ENCODE data around the gene RINL. TPM values are rescaled to one million over a fixed set of nuclear protein-coding genes. Genes with fewer than 3 reads are reported as not detected.
"Not testable (repeated sequence)": the region's sequence is repeated elsewhere in the genome, so short reads cannot be mapped to it uniquely, and the experiment has no call there.

The RINL gene
- total RNA-seq, 1 donor from 2014 or later = 14.1 TPM

DNA sequence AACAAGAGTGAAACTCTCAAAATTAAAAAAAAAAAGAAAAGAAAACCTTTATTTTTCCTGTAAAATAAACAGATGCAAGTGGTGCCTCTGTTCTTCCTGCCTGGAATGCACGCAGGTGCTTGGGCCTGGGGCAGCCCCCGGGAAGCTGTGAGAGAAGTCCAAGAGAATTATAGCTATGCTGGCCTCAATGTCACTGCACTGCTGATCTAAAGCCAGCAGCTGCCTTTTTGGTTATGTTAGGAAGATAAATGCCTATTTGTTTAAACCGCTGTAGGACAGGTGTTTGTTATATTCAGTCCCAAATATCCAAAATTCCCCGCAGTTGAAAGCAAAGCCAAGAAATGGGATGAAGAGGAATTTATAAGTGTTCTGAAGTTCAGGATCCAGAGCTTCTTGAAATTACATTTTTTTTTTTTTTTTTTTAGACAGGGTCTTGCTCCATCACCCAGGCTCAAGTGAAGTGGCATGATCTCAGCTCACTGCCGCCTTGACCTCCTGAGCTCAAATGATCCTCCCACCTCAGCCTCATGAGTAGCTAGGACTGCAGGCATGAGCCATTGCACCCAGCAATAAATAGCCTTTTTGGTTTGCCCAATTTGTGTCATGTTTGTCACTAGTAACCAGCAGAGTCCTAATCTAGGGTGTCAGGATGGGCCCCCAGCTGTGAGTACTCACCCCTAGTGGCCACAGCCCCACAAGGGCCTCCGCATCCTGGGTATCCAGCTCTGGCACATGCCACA is 2.2 kb downstream of the RINL start:
- DNase-seq (ENCODE audit: low spot score) = no peak

DNA sequence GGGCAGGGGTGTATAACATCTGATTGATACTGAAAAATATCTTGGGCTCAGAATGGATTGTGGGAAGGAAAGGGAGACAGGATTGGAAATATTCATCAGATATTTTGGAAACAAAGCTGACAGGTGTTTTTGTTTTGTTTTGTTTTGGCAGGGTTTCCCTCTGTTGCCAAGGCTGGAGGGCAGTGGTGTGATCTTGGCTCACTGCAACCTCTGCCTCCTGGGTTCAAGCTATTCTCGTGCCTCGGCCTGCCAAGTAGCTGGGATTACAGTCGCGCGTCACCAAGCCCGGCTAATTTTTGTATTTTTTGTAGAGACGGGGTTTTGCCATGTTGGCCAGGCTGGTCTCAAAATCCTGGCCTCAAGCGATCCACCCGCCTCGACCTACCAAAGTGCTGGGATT is 4.7 kb downstream of the RINL start:
- not testable (repeated sequence) for DNase-seq (ENCODE audit: low spot score)

DNA sequence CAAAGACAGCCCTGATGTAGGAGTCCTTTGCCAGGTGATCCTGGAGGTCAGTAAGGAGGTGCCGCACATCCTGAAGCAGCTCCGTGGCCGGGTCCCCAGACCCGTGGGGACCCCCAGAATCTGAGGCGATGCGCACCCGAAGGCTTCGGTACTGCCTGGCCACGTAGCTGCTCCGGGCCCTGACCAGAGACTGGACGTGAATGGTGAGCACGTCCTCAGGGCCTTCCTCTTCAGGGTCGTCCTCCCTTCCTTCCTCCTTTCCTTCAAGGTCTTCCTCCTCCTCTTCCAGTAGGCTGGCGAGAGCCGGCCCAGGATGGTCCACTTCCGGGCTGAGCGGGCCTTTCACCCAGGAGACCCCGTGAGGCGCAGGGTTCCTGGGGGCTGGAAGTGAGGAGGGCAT is 7.5 kb downstream of the RINL start:
- DNase-seq (ENCODE audit: low spot score) = no peak

DNA sequence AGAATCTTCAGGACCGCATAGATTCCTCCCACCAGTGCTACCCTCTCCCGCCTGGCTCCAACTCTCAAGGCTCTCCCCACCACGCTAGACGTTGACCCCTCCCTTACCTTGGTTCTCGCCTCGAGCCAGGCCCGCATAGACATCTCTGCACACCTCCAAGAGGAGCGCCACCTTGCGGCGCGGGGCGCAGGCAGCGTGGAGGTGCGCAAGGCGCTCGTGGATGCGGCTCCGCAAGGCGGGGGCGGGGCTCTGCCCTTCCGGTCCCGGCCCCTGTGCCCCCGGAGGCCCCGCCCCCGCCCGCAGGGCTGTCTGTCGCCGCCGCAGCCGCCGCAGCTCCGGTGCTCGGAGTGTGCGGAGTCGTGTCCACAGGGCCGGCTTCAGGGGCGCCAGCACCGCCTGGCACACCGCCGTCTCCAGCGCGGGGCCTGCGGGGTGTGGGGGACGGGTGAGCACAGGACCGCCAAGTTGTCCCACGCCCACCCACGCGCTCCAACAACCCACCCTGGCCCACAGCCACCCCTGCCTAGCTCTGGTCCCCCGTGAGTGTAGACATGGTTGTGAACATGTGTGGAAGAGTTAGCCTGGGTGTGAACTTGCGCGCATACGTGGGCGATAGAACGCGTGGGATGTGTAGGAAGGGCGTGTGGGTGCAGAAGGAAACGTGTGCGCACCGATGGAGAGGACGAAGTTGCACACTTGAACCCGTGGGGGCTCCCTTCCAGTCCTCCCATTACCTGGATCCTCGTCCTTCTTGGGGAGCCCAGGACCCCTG is 8.1 kb downstream of the RINL start:
- peak; percentile 72 for DNase-seq (ENCODE audit: low spot score)

DNA sequence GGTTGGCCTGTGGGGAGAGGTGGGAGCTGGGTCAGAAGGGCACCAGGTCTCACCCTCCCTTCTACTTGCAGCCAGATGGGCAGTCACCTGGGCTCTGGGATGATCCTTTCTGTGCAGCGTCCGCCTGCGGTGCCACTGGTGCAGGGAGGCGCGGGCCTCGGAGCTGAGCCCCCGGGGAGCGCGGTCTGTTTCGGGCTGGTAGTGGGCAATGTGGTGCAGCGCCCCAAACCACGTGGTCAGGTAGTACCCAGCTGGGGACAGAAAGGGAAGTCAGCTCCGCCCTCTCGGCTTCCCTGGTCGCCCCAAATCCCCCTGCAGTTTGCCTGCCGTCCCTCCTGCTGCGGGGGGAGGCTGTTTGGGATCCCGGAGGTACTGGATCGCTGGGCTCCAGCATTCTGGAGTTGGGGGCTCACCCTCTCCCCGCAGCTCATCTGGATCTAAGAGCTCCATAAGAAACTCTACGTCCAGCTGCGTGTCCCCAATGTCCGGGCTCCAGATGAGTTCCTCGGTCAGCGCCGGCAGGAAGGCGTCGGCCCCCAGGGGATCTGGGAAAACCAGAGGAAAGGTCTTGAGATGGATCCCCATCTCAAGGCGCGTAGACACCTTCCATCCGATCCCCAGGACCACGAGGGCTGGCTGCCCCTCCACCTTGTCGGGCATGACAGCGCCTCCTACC is 8.8 kb downstream of the RINL start:
- DNase-seq (ENCODE audit: low spot score) = no peak

DNA sequence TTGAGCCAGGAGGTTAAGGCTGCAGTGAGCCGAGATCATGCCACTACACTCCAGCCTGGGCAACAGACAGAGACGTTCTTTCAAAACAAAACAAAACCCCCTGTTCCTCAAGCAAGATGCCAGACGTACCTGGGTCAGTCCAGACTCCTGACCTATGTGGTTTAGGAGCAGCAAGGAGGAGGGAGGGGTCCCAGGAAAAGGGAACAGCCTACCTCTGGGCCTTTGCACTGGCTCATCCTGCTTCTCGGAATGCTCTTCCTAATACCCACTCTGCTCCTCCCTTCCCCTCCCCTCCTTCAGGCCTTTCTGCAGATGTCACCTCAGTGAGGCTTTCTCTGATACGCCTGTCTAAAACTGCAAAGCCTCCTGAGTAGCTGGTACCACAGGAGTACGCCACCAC is 9.5 kb downstream of the RINL start:
- DNase-seq (ENCODE audit: low spot score) = no peak

DNA sequence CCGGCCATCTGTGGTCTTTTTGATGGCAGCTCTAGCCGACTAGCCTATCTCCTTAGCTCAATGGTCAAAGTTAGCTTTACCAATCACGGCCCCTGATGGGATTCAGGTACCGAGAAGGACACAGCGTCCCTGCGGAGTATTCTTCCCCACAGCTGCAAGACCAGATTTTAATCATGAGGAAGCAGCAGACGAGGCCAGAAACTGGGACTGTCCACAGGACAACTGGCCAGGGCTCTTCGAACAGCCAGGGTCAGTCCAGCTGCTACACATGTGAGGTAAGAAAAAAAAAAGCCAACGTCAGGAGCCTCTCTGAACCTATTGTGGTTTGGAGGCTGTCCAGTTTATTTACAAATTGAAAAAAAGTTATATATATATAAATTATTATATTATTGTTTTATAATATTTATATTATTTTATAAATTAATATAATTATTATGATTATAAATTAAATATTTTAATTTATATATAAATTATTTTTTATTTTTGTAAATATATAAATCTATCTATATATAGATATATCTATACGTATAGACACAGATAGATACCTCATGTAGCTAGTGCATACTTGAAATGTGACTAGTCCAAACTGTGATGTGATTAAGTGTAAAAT is 10.8 kb downstream of the RINL start:
- no peak for DNase-seq (ENCODE audit: low spot score)

DNA sequence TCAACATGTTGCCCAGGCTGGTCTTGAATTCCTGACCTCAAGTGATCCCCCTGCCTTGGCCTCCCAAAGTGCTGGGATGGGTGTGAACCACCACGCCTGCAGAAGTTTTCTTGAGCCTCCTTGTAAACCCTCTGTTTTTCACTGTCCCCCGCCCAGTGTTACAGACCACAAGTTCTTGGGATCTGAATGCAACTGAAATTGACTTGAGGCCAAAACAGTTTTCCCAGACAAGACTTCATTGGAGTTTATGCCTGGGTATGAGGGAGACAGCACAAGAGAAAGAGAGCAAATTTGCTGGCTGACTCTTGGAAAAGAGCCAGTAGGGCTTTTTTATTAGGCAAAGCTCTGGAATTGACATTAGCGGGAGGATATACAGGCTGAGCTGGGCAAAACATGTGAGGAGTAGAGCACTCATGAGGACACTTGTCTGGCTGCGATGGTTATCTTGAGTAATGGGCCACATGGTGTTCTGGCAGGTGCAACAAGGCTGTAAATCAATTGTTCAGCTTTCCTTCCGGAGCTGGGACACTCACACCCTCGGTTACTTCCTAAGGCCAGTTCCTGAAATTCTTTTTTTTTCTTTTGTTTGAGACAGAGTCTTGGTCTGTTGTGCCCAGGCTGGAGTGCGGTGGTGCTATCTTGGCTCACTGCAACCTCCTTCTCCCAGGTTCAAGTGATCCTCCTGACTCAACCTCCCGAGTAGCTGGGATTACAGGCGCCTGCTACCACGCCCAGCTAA is 15.6 kb downstream of the RINL start:
- peak; percentile 74 for DNase-seq (ENCODE audit: low spot score)

GRCh38 chr19:38861368-38861767 is 16.7 kb downstream of the RINL start:
- no peak for DNase-seq (ENCODE audit: low spot score)

DNA sequence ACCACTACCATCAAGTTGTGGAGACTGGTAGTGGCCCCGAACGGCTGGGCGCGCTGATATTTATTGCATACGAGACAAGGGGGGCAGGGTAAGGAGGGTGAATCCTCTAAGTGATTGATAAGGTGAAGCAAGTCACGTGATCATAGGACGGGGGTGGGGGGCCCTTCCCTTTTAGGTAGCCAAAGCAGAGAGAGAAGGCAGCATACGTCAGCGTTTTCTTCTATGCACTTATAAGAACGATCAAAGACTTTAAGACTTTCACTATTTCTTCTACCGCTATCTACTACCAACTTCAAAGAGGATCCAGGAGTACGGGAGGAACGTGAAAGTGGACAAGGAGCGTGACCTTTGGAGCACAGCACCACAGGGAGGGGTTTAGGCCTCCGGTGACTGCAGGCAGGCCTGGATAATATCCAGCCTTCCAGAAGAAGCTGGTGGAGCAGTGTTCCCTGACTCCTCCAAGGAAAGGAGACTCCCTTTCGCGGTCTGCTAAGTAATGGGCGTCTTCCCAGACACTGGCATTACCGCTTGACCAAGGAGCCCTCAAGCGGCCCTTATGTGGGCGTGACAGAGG is 18.4 kb downstream of the RINL start:
- DNase-seq (ENCODE audit: low spot score) = not testable (repeated sequence)

DNA sequence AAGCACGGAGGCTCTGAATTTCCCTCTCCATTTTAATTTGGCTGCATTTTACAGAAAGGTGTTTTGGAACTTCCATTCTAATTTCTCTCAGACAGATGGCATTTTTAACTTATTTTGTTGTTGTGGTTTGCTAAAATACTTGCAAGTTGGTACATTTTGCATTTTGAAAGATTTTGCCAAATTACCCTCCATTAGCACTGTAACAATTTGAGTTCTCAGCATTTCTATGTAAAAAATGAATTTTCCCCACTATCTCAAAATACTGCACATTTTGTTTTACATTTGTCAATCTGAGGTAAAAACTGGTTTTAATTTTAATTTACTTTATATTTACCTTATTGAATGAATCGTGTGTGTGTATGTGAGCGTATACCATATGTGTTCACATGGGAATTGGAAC is 21.3 kb downstream of the RINL start:
- DNase-seq (ENCODE audit: low spot score) = no peak

GRCh38 chr19:38855751-38856150 is 22.3 kb downstream of the RINL start:
- not testable (repeated sequence) for DNase-seq (ENCODE audit: low spot score)

DNA sequence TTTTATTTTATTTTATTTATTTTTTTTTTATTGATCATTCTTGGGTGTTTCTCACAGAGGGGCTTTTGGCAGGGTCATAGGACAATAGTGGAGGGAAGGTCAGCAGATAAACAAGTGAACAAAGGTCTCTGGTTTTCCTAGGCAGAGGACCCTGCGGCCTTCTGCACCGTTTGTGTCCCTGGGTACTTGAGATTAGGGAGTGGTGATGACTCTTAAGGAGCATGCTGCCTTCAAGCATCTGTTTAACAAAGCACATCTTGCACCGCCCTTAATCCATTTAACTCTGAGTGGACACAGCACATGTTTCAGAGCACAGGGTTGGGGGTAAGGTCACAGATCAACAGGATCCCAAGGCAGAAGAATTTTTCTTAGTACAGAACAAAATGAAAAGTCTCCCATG is 23.1 kb downstream of the RINL start:
- not testable (repeated sequence) for DNase-seq (ENCODE audit: low spot score)

DNA sequence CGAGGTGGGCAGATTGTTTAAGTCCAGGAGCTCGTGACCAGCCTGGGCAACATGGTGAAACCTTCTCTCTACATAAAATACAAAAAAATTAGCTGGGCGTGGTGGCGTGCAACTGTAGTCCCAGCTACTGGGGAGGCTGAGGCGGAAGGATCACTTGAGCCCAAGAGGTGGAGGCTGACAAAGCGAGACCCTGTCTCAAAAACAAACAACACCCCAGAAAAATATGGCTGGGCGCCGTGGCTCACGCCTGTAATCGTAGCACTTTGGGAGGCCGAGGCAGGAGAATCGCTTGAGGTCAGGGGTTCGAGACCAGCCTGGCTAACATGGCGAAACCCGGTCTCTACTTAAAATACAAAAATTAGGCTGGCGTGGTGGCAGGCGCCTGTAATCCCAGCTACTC is 24.9 kb downstream of the RINL start:
- no peak for DNase-seq (ENCODE audit: low spot score)

DNA sequence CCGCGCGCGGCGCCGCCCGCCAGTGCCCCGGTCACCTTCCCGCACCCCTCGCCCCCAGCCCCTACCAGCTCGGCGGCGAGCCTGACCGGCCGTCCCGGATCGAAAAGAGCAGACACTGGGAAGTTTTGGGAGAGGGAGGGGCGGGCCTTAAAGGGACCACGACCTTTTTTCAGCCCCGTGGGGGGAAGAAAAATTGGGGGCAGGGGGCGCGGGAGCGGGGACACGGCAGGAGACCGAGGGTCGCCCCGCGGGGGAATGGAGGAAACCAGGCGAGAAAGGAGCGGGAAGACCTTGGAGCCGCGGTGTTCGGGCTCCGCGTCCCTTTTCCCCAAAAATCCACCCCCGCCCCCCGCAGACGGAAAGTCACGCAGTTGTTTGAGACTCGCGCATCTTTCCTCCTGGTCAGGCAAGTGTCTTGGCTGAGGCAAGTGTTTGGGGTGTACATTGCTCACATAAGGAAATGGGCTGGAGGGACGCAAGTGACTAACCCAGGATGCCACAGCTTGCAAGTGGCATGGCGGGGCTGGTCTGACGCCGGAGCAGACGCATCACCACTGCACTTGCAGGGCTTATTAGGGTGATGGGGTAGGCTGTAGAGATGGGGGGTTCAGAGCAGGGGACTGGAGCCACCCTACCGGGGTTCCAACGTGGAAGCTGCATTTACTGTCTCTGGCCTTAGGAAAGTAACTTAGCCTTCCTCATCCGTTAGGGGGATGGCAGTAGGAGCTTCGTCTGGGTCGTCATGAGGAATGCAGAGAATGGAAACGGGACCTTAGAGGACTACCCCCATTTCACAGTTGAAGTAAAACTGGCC is 25.6 kb downstream of the RINL start:
- peak; percentile 75 for DNase-seq (ENCODE audit: low spot score)

GRCh38 chr19:38851622-38852230 is 26.3 kb downstream of the RINL start:
- peak; percentile 96 for DNase-seq (ENCODE audit: low spot score)

DNA sequence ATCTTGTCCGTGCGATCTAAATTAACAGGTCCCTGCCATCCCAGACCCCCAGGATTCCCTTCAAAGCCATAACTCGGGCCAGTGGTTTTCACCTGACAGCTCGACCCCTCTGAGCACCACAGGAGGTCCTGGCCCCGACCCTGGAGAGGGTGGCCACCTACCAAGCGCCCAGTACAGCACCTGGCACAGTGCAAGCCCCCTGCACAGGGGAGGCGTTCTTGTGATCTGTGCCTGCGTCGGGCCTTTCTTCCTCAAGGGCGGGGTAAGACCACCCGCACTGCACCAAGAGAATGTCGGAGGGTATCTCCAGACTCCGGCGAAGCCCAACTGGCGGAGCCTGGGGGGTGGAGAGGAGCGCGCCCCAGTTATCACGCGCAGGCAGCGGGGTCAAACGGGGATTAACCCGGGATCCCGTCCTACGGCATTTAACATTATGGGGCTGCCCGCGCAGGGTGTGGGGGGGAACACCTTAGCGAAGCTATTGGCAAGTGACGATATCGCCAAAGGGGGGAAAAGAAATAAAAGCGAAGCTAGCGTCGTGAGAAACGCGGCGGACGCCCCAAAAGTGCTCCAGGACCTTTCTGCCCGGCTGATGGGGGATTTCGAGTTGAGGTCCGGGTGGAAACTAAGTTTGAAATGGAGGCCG is 27.0 kb downstream of the RINL start:
- peak; percentile 70 for DNase-seq (ENCODE audit: low spot score)

- DNase-seq (ENCODE audit: low spot score) = no peak
Observed at GRCh38 chr19:38850436-38850975, 27.6 kb downstream of the RINL start.

- peak; percentile 100 for DNase-seq (ENCODE audit: low spot score)
Observed at GRCh38 chr19:38849860-38850435, 28.1 kb downstream of the RINL start, which contains the start of gene HNRNPL. TSS of gene HNRNPL (minus strand) at chr19:38849986. CDS start at chr19:38849966, 20 bp downstream.

Data from ureter (tissue), 1 donor.